Fibroblast of gingiva (primary cell): ENCODE data around the gene ZNF367.
A peak's percentile ranks its signal among the peaks of the same experiment; 100 is the strongest.
"Not testable (repeated sequence)": the region's sequence is repeated elsewhere in the genome, so short reads cannot be mapped to it uniquely, and the experiment has no call there.

Experiments used
- DNase-seq: peaks from one replicate; pipeline ENCODE4 v3.0.0-alpha.2; 2011; ENCODE audit warnings: low read depth

Gene ZNF367

DNA sequence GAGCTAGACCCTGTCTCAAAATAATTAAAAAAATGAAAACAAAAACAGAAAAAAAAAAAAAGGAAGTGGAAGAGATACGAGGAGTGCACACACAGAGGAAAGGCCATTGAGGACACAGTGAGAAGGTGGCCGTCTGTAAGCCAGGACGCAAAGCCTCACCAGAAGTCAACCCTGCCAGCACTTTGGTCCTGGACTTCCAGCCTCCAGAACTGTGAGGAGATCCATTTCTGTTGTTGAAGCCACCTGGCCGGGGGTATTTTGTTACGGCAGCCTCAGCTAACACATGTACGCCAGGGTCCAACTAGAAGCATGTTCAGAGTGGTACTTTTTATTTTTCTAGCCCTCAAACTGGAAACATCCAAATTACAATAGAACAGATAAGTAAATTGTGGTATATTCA lies 56.5 kb downstream of the ZNF367 start:
- DNase-seq: no peak

- DNase-seq: no peak
Observed at GRCh38 chr9:96360976-96361375, 57.2 kb downstream of the ZNF367 start.

DNA sequence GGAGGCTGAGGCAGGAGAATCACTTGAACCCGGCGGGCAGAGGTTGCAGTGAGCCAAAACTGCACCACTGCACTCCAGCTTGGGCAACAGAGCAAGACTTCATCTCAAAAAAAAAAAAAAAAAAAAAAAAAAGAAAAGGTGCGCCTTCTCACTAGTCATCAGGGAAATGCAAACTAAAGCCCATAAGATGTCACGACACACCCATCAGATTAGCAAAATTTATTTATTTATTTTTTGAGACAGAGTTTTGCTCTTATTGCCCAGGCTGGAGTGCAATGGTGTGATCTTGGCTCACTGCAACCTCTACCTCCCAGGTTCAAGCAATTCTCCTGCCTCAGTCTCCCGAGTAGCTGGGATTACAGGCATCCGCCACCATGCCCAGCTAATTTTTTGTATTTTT lies 57.6 kb downstream of the ZNF367 start:
- not testable (repeated sequence) for DNase-seq

GRCh38 chr9:96350866-96351265 lies 67.3 kb downstream of the ZNF367 start:
- no peak for DNase-seq

GRCh38 chr9:96348261-96348660 lies 69.9 kb downstream of the ZNF367 start:
- no peak for DNase-seq

DNA sequence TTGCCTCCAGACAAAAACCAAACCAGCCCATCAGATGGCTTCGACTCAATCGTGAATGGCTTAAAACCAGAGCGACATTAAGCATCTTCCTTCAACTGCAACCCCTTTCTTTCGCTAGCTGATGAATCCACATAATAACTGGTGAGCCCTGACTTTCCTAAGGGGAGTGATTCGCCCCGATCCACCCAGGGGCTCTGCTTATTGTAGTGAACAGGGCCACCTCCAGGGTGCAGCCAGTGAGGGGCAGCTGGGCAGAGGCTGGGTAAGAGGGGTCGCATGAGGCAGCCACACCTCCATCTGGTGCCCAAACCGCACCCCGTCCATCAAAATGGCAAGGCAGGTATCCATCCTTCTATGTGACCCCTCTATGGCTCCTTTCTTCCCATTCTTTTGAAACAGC lies 72.6 kb downstream of the ZNF367 start:
- DNase-seq: no peak

GRCh38 chr9:96344458-96345180 lies 73.6 kb downstream of the ZNF367 start:
- DNase-seq: peak; percentile 91

DNA sequence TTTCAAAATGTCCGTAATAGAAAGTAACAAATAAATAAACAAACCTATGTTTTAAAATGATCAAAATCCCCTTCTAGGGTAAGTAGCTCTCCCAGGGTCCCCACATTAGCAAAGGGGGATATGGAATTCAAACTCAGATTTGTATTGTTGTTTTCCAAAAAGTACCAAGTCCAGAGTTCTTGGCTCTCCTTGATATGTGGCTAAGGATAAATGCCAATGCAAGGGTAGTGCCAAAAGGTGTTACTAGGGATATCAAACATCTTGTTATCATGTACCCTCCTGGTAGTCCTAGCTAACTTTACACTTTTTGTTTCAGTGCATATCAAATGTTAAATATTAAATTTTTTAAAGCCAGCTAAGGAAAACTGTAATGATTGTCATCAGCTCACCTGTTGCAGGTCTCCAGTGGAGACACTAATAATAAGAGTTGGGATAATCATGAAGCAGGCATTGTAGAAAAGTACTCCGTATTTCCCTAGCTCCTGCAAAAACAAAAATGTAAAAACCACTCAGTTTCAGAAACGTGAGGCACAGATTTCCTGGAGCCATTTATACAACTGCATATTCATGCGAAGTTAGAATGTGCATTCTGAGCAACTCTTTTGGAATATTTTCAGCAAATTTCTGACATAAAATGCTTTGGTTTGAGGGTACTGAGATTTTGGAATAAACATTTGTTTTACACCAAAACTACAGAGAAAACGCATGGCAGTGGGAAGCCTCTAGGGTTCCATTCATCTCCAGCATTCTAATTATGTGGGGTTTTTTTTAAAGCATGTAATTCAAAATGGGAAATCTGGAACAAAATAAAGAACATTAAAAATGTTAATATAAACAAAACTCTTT lies 74.4 kb downstream of the ZNF367 start:
- no peak for DNase-seq

GRCh38 chr9:96342571-96343245 lies 75.5 kb downstream of the ZNF367 start:
- no peak for DNase-seq

GRCh38 chr9:96340707-96341106 lies 77.5 kb downstream of the ZNF367 start:
- DNase-seq: no peak

DNA sequence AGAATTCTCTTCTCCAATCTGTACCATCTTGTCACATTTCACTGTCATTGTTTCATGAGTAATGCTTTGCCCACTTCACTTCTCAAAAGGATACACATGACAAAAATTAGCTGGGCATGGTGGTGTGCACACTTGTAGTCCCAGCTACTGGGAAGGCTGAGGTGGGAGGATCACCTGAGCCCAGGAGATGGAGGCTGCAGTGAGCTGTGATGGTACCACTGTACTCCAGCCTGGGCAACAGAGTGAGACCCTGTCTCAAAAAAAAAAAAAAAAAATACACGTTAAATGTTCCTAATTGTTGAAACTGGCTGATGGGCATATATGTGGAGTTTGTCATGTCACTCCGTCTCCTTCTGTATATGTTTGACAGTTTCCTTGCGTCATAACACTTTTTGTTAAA lies 79.9 kb downstream of the ZNF367 start:
- DNase-seq: no peak
